GM18526 (cell line): ENCODE measurements around the gene ZNF311.

ENCODE experiments used
- POLR2A ChIP-seq: IDR thresholded peaks from 3 replicates; pipeline ENCODE4 v1.6.1; 2011; ENCODE audit not compliant: insufficient read length; ENCODE audit errors: extremely low read depth

Gene ZNF311

GRCh38 chr6:29005183-29005885 is at the start of gene ZNF311:
TSS of gene ZNF311 (minus strand) at chr6:29005315. CDS start at chr6:29003954, 1,361 bp downstream.
- no peak for TF ChIP-seq POLR2A

- TF ChIP-seq POLR2A, result no peak
These were observed 46.6 kb upstream of the ZNF311 start for GRCh38 chr6:29051680-29052079.

- no peak for TF ChIP-seq POLR2A
These were observed 40.0 kb upstream of the ZNF311 start, which contains the start of gene OR2W1 for GRCh38 chr6:29045075-29045474. TSS of gene OR2W1 (minus strand) at chr6:29045175. CDS start at chr6:29045175, 0 bp downstream.

- TF ChIP-seq POLR2A, result no peak
These were observed 30.8 kb upstream of the ZNF311 start for GRCh38 chr6:29035951-29036350.

GRCh38 chr6:29028821-29029220 is 23.7 kb upstream of the ZNF311 start:
- no peak for TF ChIP-seq POLR2A

GRCh38 chr6:29025927-29026585 is 20.9 kb upstream of the ZNF311 start:
- no peak for TF ChIP-seq POLR2A

- no peak for TF ChIP-seq POLR2A
These were observed 16.3 kb upstream of the ZNF311 start for GRCh38 chr6:29021434-29021833.

GRCh38 chr6:29019629-29020028 is 14.5 kb upstream of the ZNF311 start:
- no peak for TF ChIP-seq POLR2A

- no peak for TF ChIP-seq POLR2A
These were observed 12.3 kb upstream of the ZNF311 start for GRCh38 chr6:29017428-29017802.

- no peak for TF ChIP-seq POLR2A
These were observed 11.7 kb upstream of the ZNF311 start for GRCh38 chr6:29016559-29017427.

- TF ChIP-seq POLR2A, result no peak
These were observed 9.9 kb upstream of the ZNF311 start for GRCh38 chr6:29014729-29015608.

- no peak for TF ChIP-seq POLR2A
These were observed 6.2 kb upstream of the ZNF311 start for GRCh38 chr6:29011276-29011734.

GRCh38 chr6:29009358-29009757 is 4.2 kb upstream of the ZNF311 start:
- TF ChIP-seq POLR2A, result no peak

- TF ChIP-seq POLR2A, result no peak
These were observed 3.0 kb upstream of the ZNF311 start for GRCh38 chr6:29008089-29008488.
